Trophoblast cell (in vitro differentiated cells and primary cell): ENCODE measurements around the gene FBXO36.

Experiments
- DNase-seq, 2 donors: peaks; one replicate each; pipeline ENCODE4 v3.0.0-alpha.2; 2016
- H2AFZ ChIP-seq: 2 replicates; pipeline ENCODE4 v1.6.1; 2013; ENCODE audit warnings: low read length, moderate library complexity, mild to moderate bottlenecking; ENCODE audit not compliant: insufficient read depth, poor library complexity
- H2AK5ac ChIP-seq: 2 replicates; pipeline ENCODE4 v1.6.1; 2013; ENCODE audit warnings: mild to moderate bottlenecking, low read length
- H2BK120ac ChIP-seq: 2 replicates; pipeline ENCODE4 v1.6.1; 2013; ENCODE audit warnings: low read length, mild to moderate bottlenecking, moderate library complexity; ENCODE audit not compliant: insufficient read depth, poor library complexity
- H2BK12ac ChIP-seq: 2 replicates; pipeline ENCODE4 v1.6.1; 2013; ENCODE audit warnings: mild to moderate bottlenecking, low read length, moderate library complexity
- H2BK5ac ChIP-seq: 2 replicates; pipeline ENCODE4 v1.6.1; 2013; ENCODE audit warnings: low read length, low read depth, moderate library complexity, mild to moderate bottlenecking; ENCODE audit not compliant: poor library complexity
- H3K14ac ChIP-seq: 2 replicates; pipeline ENCODE4 v1.6.1; 2013; ENCODE audit warnings: mild to moderate bottlenecking, low read length
- H3K18ac ChIP-seq: 2 replicates; pipeline ENCODE4 v1.6.1; 2013; ENCODE audit warnings: mild to moderate bottlenecking, low read length
- H3K23ac ChIP-seq: 2 replicates; pipeline ENCODE4 v1.6.1; 2013; ENCODE audit warnings: low read length
- H3K27ac ChIP-seq: 2 replicates; pipeline ENCODE4 v1.5.1; 2013; ENCODE audit warnings: low read depth, mild to moderate bottlenecking, inconsistent platforms, low read length, moderate library complexity
- H3K27me3 ChIP-seq: 2 replicates; pipeline ENCODE4 v1.6.1; 2013; ENCODE audit warnings: inconsistent platforms, mild to moderate bottlenecking, low read length, moderate library complexity; ENCODE audit not compliant: insufficient read depth
- H3K36me3 ChIP-seq, 2 experiments: 1 replicate in 1 of 2; 2 replicates in 1 of 2; pipeline ENCODE4 v1.6.1; 2013; ENCODE audit warnings: low read length in 2 of 2, mild to moderate bottlenecking in 2 of 2, moderate library complexity in 1 of 2; ENCODE audit not compliant: insufficient read depth in 2 of 2, control insufficient read depth in 1 of 2
- H3K4ac ChIP-seq: 2 replicates; pipeline ENCODE4 v1.6.1; 2013; ENCODE audit warnings: low read depth, mild to moderate bottlenecking, low read length, moderate library complexity
- H3K4me1 ChIP-seq, 2 experiments: 1 replicate in 1 of 2; 2 replicates in 1 of 2; pipeline ENCODE4 v1.6.1; 2013; ENCODE audit warnings: low read length in 2 of 2, mild to moderate bottlenecking in 2 of 2, moderate library complexity in 1 of 2; ENCODE audit not compliant: insufficient read depth in 2 of 2, control insufficient read depth in 1 of 2
- H3K4me2 ChIP-seq: 2 replicates; pipeline ENCODE4 v1.6.1; 2013; ENCODE audit warnings: inconsistent platforms, mild to moderate bottlenecking, low read length, moderate library complexity
- H3K4me3 ChIP-seq: 2 replicates; pipeline ENCODE4 v1.5.1; 2013; ENCODE audit warnings: mild to moderate bottlenecking, low read depth, low read length, inconsistent platforms
- H3K79me1 ChIP-seq: one replicate; pipeline ENCODE4 v1.6.1; 2013; ENCODE audit warnings: low read length
- H3K79me2 ChIP-seq: 2 replicates; pipeline ENCODE4 v1.6.1; 2013; ENCODE audit warnings: low read length, mild to moderate bottlenecking; ENCODE audit not compliant: control insufficient read depth, insufficient read depth, poor library complexity
- H3K9ac ChIP-seq: 2 replicates; pipeline ENCODE4 v1.6.1; 2013; ENCODE audit warnings: mild to moderate bottlenecking, low read length
- H3K9me3 ChIP-seq: 2 replicates; pipeline ENCODE4 v1.6.1; 2013; ENCODE audit warnings: low read depth, mild to moderate bottlenecking, control low read depth, inconsistent platforms, low read length; ENCODE audit not compliant: insufficient read depth
- H4K12ac ChIP-seq: 2 replicates; pipeline ENCODE4 v1.6.1; 2013; ENCODE audit warnings: low read depth, mild to moderate bottlenecking, low read length, moderate library complexity
- H4K8ac ChIP-seq: 2 replicates; pipeline ENCODE4 v1.6.1; 2013; ENCODE audit warnings: low read depth, mild to moderate bottlenecking, low read length, moderate library complexity
- H4K91ac ChIP-seq: one replicate; pipeline ENCODE4 v1.6.1; 2013; ENCODE audit warnings: low read depth, mild to moderate bottlenecking, low read length, moderate library complexity
- WGBS: extraction: QIAGEN DNeasy Blood & Tissue Kit; methylation state at CpG from one replicate; pipeline ENCODE4 v1.1.7; 2013; ENCODE audit warnings: missing lambda C conversion rate; ENCODE audit not compliant: insufficient read length, insufficient coverage; ENCODE audit errors: extremely low coverage; 5-methylcytosine and 5-hydroxymethylcytosine counted together

FBXO36 gene

DNA sequence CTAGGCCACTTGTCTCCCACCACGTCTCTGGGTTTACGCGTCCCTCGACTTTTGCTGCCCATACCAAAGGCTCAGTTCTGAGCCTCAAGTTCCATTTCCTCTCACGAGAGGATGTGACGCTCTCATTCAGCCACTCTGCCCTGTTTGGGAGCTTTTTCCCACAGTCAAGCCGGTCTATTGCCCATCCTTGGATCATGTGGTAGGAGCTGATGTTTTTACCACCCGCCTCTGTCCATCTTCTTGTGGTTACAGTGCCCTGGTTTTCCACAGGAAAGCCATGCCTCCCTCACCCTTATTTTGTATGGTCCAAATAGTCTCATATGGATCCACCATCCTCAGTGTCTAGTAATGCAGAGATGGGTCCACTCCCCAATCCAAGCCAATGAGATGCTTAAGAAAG lies 20.4 kb downstream of the FBXO36 start:
- H3K79me1 ChIP-seq, result peaks cover 1% of the 10 kb centered on the region
- no peak overlapping the region for H4K91ac ChIP-seq
- no CpG with 5 or more reads among the region's 8 CpGs for WGBS
- H3K9ac ChIP-seq, result no peak overlapping the region
- H3K4ac ChIP-seq, result no peak overlapping the region
- H2AK5ac ChIP-seq, result no peak overlapping the region
- H2BK12ac ChIP-seq, result no peak overlapping the region
- no peaks in the 10 kb centered on the region for H3K36me3 ChIP-seq
- no peak overlapping the region for H3K14ac ChIP-seq
- no peaks in the 10 kb centered on the region for H3K27me3 ChIP-seq
- H2BK5ac ChIP-seq, result no peak overlapping the region
- no peak overlapping the region for H3K4me2 ChIP-seq
- H3K4me1 ChIP-seq, result no peaks in the 10 kb centered on the region
- no peaks in the 10 kb centered on the region for H3K9me3 ChIP-seq
- no peaks in the 10 kb centered on the region for H3K79me2 ChIP-seq
- H3K23ac ChIP-seq, result no peak overlapping the region
- H2AFZ ChIP-seq, result no peak overlapping the region
- no peak overlapping the region for H3K18ac ChIP-seq
- no peak overlapping the region for H3K4me3 ChIP-seq
- no peak for DNase-seq
- no peak overlapping the region for H3K27ac ChIP-seq
- H2BK120ac ChIP-seq, result no peak overlapping the region
- no peak overlapping the region for H4K8ac ChIP-seq
- no peak overlapping the region for H4K12ac ChIP-seq

DNA sequence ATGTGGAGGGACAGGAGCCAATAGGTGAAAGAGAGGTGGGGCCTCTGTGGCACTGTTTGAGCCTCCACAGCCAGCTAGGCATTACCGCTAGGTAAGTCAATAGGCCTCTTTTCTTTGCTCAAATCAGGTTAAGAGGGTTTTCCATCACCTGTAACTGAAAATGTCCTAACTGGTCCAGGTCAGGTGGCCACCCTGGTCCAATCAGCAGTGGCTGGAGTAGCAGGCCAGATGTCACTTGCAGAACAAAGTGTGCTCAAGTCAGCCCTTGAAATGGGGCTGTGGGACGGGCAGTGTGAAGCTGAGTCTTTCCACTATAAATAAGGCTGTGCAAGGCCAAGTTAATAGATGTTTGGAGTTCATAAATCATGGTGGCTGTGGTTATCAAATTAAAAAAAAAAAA lies 20.9 kb downstream of the FBXO36 start:
- Histone ChIP-seq H3K79me1 (peaks cover 1% of the 10 kb centered on the region), H2AFZ (no peak overlapping the region), H2BK12ac (no peak overlapping the region), H3K23ac (no peak overlapping the region), H3K36me3 (no peaks in the 10 kb centered on the region), H2BK5ac (no peak overlapping the region), H3K18ac (no peak overlapping the region), H3K9me3 (no peaks in the 10 kb centered on the region), H3K9ac (no peak overlapping the region), H3K4me3 (no peak overlapping the region), H3K27ac (no peak overlapping the region), H3K4me2 (no peak overlapping the region), H4K91ac (no peak overlapping the region), H2AK5ac (no peak overlapping the region), H3K4me1 (no peaks in the 10 kb centered on the region), H3K4ac (no peak overlapping the region), H4K8ac (no peak overlapping the region), H3K27me3 (no peaks in the 10 kb centered on the region), H2BK120ac (no peak overlapping the region), H4K12ac (no peak overlapping the region), H3K14ac (no peak overlapping the region), H3K79me2 (no peaks in the 10 kb centered on the region)
- WGBS, result no CpG with 5 or more reads among the region's 2 CpGs
- DNase-seq, result no peak

DNA sequence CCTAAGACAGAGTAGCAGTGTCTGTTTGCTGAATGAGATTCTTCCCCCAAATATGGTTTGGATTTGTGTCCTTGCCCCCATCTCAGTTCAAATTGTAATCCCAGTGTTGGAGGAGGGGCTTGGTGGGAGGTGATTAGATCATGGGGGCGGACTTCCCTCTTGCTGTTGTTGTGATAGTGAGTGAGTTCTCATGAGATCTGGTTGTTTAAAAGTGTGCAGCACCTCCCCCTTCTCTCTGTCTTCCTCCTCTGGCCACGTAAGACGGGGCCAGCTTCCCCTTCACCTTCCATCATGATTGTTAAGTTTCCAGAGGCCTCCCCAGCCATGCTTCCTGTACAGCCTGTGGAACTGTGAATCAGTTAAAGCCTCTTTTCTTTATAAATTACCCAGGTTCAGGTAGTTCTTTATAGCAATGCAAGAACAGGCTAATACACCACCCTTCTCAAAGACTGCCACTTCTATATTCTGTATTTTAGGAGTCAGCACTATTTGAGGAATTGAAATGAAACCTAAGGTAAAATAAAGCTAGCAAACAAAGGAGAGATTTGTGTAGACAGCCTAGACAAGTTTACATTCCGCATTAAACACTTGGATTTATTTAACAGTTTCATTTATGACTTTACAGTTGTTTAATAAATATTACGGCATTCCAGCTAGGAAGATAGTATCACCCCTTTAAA lies 21.6 kb downstream of the FBXO36 start:
- Histone ChIP-seq H3K79me2 (no peaks in the 10 kb centered on the region), H4K91ac (no peak overlapping the region), H2BK120ac (no peak overlapping the region), H3K79me1 (peaks cover 1% of the 10 kb centered on the region), H2AFZ (no peak overlapping the region), H2BK5ac (no peak overlapping the region), H3K4ac (no peak overlapping the region), H3K14ac (no peak overlapping the region), H2AK5ac (no peak overlapping the region), H3K4me1 (no peaks in the 10 kb centered on the region), H3K23ac (no peak overlapping the region), H3K9me3 (no peaks in the 10 kb centered on the region), H3K27ac (no peak overlapping the region), H3K18ac (no peak overlapping the region), H3K4me2 (no peak overlapping the region), H3K36me3 (no peaks in the 10 kb centered on the region), H3K27me3 (no peaks in the 10 kb centered on the region), H3K9ac (no peak overlapping the region), H3K4me3 (no peak overlapping the region), H4K12ac (no peak overlapping the region), H4K8ac (no peak overlapping the region), H2BK12ac (no peak overlapping the region)
- no peak for DNase-seq
- no CpG with 5 or more reads among the region's 5 CpGs for WGBS

DNA sequence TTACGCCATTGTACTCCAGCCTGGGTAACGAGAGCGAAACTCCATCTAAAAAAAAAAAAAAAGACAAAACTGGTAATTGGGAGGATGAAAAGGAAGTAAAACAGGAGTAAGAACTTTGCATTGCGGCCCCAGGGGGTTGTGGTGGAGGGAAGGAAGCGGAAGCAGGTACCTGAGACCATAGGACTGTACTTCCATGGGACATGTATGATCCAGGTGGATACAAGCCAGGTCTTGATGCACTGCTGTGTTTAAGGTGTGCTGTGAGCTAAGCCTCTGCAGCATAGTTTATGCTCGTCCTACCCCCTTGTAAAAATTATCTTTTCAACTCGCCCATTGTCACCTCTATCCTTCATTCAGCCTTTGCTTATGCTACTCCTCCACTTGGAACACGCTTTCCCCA lies 23.7 kb downstream of the FBXO36 start:
- H3K27ac ChIP-seq, result no peak overlapping the region
- no peak for DNase-seq
- no peak overlapping the region for H3K18ac ChIP-seq
- no peak overlapping the region for H4K91ac ChIP-seq
- no peaks in the 10 kb centered on the region for H3K9me3 ChIP-seq
- no peak overlapping the region for H3K4ac ChIP-seq
- H3K4me1 ChIP-seq, result no peaks in the 10 kb centered on the region
- no CpG with 5 or more reads among the region's 8 CpGs for WGBS
- H3K4me2 ChIP-seq, result no peak overlapping the region
- H2BK12ac ChIP-seq, result no peak overlapping the region
- H3K36me3 ChIP-seq, result no peaks in the 10 kb centered on the region
- no peak overlapping the region for H2AK5ac ChIP-seq
- no peak overlapping the region for H3K4me3 ChIP-seq
- H3K79me2 ChIP-seq, result no peaks in the 10 kb centered on the region
- H3K23ac ChIP-seq, result no peak overlapping the region
- H4K12ac ChIP-seq, result no peak overlapping the region
- H2BK120ac ChIP-seq, result no peak overlapping the region
- H3K79me1 ChIP-seq, result peaks cover 1% of the 10 kb centered on the region
- no peaks in the 10 kb centered on the region for H3K27me3 ChIP-seq
- no peak overlapping the region for H2AFZ ChIP-seq
- no peak overlapping the region for H3K14ac ChIP-seq
- H3K9ac ChIP-seq, result no peak overlapping the region
- no peak overlapping the region for H4K8ac ChIP-seq
- no peak overlapping the region for H2BK5ac ChIP-seq
